ENCODE measurements around the gene RSAD2.

RSAD2 gene

GRCh38 chr2:6923319-6923718, 45.7 kb downstream of the RSAD2 start:
- H3K27me3 ChIP-seq (replicated peaks; ENCODE audit: insufficient read depth, low read length): no peaks in the 10 kb centered on the region
- H4K20me1 ChIP-seq (ENCODE audit: insufficient read depth, low read length): no peaks in the 10 kb centered on the region
- H2AFZ ChIP-seq (ENCODE audit: low read length): no peak overlapping the region
- no peaks in the 10 kb centered on the region for H3K79me2 ChIP-seq (ENCODE audit: low read length)
- no peak overlapping the region for H3K27ac ChIP-seq (ENCODE audit: low read length)
- no peaks in the 10 kb centered on the region for H3K4me1 ChIP-seq (ENCODE audit: low read length)
- H3F3A ChIP-seq (ENCODE audit: insufficient read depth, low read length): no peaks in the 10 kb centered on the region
- no peak overlapping the region for H3K4me2 ChIP-seq (ENCODE audit: low read depth, low read length)
- H3K9ac ChIP-seq (ENCODE audit: low read length): no peak overlapping the region
- TF ChIP-seq EZH2phosphoT487 (IDR thresholded peaks at IDR 0.05; ENCODE audit: low read length): no peak
- TF ChIP-seq EZH2 (optimal IDR thresholded peaks at IDR 0.05; ENCODE audit: low read depth, low read length): no peak
- no peak for TF ChIP-seq CTCF (IDR thresholded peaks at IDR 0.05; ENCODE audit: low read length)
- no peaks in the 10 kb centered on the region for H3K9me2 ChIP-seq (replicated peaks; ENCODE audit: insufficient read depth, low read length)
- no peak overlapping the region for H3K4me3 ChIP-seq (ENCODE audit: low read length)
- no peaks in the 10 kb centered on the region for H3K9me3 ChIP-seq (replicated peaks; ENCODE audit: insufficient read depth, low read length)
- H3K36me3 ChIP-seq (replicated peaks; ENCODE audit: insufficient read depth, low read length): no peaks in the 10 kb centered on the region
- no peak for DNase-seq

DNA sequence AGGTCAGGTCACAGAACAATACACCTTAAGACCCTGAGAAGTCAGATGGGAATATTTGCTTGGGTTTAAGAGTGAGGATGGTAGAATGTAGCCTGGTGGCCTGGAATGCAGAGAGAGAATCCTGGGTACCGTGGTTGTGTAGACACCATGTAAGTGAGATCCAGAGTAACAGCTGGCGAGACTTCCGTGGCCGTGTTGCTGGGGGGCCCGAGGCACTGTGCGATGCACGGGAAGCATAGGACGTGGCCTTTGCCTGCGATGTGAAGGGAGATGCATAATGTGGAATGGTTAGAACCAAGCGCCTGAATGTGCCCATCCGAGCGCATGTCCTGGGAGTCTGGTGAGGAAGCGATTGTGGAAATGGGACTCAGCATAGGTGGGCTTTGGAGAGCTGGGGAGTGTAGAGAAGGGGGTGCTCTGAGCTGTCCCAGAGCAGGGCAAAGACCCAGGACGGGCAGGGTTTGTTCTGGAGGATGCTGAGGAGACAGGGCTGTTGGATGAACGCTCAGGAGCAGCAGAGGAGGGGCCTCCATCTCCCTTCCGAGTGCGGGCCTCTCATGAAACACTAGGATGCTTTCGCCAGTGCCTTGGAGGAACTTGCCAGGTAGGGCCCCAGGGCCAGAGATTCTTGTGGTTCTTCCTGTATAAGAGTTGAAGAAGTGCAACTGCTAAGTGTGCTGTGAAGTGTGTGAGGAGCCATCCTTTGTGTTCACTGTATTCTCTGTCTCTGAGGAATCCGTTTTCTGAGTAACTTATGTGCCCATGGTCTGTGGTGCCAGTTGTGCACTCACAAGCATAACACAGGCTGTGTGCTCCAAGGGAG, 46.7 kb downstream of the RSAD2 start:
- no peak for TF ChIP-seq CTCF (IDR thresholded peaks at IDR 0.05; ENCODE audit: low read length)
- no peak for TF ChIP-seq EZH2 (optimal IDR thresholded peaks at IDR 0.05; ENCODE audit: low read depth, low read length)
- TF ChIP-seq EZH2phosphoT487 (IDR thresholded peaks at IDR 0.05; ENCODE audit: low read length): no peak
- Histone ChIP-seq H3K79me2 (ENCODE audit: low read length) (no peaks in the 10 kb centered on the region), H3K9me3 (replicated peaks; ENCODE audit: insufficient read depth, low read length) (no peaks in the 10 kb centered on the region), H3K36me3 (replicated peaks; ENCODE audit: insufficient read depth, low read length) (no peaks in the 10 kb centered on the region), H3K27me3 (replicated peaks; ENCODE audit: insufficient read depth, low read length) (no peaks in the 10 kb centered on the region), H4K20me1 (ENCODE audit: insufficient read depth, low read length) (no peaks in the 10 kb centered on the region), H2AFZ (ENCODE audit: low read length) (no peak overlapping the region), H3F3A (ENCODE audit: insufficient read depth, low read length) (no peaks in the 10 kb centered on the region), H3K4me2 (ENCODE audit: low read depth, low read length) (no peak overlapping the region), H3K27ac (ENCODE audit: low read length) (no peak overlapping the region), H3K4me3 (ENCODE audit: low read length) (no peak overlapping the region), H3K9me2 (replicated peaks; ENCODE audit: insufficient read depth, low read length) (no peaks in the 10 kb centered on the region), H3K9ac (ENCODE audit: low read length) (no peak overlapping the region), H3K4me1 (ENCODE audit: low read length) (no peaks in the 10 kb centered on the region)
- DNase-seq: no peak

- Histone ChIP-seq H3K4me1 (ENCODE audit: low read length) (no peaks in the 10 kb centered on the region), H2AFZ (ENCODE audit: low read length) (no peak overlapping the region), H3F3A (ENCODE audit: insufficient read depth, low read length) (no peaks in the 10 kb centered on the region), H3K9me3 (replicated peaks; ENCODE audit: insufficient read depth, low read length) (no peaks in the 10 kb centered on the region), H3K36me3 (replicated peaks; ENCODE audit: insufficient read depth, low read length) (no peaks in the 10 kb centered on the region), H3K27me3 (replicated peaks; ENCODE audit: insufficient read depth, low read length) (no peaks in the 10 kb centered on the region), H4K20me1 (ENCODE audit: insufficient read depth, low read length) (no peaks in the 10 kb centered on the region), H3K27ac (ENCODE audit: low read length) (no peak overlapping the region), H3K4me3 (ENCODE audit: low read length) (no peak overlapping the region), H3K4me2 (ENCODE audit: low read depth, low read length) (no peak overlapping the region), H3K79me2 (ENCODE audit: low read length) (no peaks in the 10 kb centered on the region), H3K9me2 (replicated peaks; ENCODE audit: insufficient read depth, low read length) (no peaks in the 10 kb centered on the region), H3K9ac (ENCODE audit: low read length) (no peak overlapping the region)
- no peak for TF ChIP-seq CTCF (IDR thresholded peaks at IDR 0.05; ENCODE audit: low read length)
- TF ChIP-seq EZH2phosphoT487 (IDR thresholded peaks at IDR 0.05; ENCODE audit: low read length): no peak
- no peak for TF ChIP-seq EZH2 (optimal IDR thresholded peaks at IDR 0.05; ENCODE audit: low read depth, low read length)
- DNase-seq: no peak
Measured at GRCh38 chr2:6924924-6925409, 47.4 kb downstream of the RSAD2 start.

All from MM.1S (cell line).